Stimulated activated CD8-positive, alpha-beta memory T cell treated with anti-CD3 and anti-CD28 coated beads, Interleukin-15, amount 100 ng/mL, for 24 hours (primary cell): ENCODE results near the gene UFD1.

Experiments
- DNase-seq: peaks from one replicate; pipeline ENCODE4 v3.0.0-alpha.2; 2020; ENCODE audit warnings: low read depth

UFD1 gene

DNA sequence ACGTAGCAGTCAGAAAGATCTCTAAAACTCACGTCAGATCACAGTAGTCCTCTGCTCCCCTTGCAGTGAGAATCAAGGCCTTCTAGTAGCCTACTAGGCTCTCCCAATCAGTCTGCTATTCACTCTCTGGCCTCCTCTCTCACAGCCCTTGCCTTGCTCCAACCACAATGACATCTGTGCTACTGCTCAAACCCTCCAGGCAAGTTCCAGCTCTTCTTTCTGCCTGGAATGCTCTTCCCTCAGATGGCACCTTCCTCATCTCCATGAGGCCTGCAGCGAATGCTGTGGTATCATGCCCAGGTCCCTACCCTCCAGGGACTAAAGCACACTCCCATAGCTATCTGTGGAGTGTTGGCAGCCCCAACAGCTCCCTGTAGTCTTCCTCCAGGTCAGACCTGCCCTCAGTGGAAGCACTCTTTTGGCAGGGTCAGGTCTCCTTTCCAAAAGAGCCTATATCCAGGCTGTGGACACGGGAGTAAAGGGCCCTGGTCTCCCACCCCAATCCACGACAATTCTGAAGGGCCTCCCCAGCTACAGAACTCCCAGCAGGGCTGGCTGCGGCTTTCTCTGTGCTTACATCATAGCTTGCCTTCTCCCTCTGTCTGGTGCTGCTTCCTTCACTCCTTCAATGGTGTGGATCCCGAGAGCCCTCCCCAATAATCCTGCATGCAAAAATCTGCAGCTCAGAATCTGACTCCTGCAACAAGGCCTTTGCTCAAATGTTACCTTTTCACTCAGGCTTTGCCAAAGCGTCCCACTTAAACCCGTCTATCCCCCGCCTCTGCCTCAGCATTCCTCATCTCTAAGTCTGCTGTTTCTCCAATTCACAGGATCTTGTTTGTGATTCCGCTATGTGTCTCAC, 56.3 kb downstream of the UFD1 start:
- no peak for DNase-seq

DNA sequence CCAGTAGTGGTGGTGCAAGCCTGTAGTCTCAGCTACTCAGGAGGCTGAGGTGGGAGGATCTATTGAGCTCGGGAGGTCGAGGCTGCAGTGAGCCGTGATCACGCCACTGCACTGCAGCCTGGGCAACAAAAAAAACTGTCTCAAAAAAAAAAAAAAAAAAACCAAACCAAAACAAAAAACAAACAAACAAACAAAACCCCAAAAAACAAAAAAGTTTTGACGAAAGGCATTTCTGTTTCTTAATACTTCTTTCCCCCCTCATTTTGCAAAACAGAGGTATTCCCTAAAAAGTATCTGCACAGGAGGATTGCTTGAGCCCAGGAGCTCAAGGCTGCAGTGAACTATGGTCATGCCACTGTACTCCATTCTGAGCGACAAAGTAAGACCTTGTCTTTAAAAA, 58.7 kb downstream of the UFD1 start:
- DNase-seq: no peak

DNA sequence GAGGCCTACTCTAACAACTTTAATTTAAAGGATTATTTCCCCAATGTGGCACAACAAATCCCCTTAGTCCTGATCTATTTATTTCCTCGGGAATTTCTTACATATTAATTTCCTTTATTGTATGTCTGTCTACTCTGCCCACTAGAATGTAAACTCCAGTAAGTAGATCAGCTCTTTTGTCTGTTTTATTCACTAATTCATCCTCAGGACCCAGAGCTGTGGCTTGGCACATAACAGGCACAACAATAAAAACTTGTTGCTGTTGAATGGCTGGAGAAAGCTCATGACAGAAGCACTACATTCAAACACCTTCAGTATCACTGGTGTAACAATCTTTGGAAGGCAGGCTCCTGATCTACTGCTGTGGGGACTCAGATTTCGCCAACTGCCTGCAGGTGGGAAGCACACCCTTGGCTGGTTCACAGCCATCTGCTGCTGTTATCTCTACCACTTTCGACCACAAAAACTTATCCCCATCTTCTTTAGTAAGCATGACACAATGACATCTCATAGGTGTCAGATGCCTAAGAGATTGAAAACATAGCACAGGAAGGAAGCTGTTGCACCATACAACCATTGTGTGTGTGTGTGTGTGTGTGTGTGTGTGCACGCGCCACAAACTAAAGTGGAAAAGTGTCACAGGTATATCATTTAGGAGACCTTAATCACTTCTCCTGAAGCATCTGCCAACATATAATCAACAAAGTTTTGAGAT, 59.4 kb downstream of the UFD1 start:
- peak; percentile 24 for DNase-seq

DNA sequence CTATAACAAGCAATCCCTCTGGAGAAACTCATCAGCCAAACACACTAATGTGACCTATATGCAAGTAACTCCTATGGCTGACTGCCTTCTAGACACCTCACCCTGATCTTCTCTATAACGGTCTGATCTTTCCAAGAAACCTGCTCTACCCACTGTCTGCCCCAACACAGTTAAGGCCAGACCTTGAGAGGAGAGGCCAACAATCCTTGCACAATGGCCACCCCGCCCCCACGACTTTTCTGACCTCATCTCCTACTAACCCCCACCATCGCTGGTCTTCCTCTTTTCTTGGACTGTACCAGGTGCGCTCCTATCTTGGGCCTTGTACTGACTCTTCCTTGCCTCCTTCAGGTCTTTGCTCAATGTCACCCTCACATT, 59.9 kb downstream of the UFD1 start:
- no peak for DNase-seq

- no peak for DNase-seq
Measured at GRCh38 chr22:19412923-19413322, 66.1 kb downstream of the UFD1 start.

DNA sequence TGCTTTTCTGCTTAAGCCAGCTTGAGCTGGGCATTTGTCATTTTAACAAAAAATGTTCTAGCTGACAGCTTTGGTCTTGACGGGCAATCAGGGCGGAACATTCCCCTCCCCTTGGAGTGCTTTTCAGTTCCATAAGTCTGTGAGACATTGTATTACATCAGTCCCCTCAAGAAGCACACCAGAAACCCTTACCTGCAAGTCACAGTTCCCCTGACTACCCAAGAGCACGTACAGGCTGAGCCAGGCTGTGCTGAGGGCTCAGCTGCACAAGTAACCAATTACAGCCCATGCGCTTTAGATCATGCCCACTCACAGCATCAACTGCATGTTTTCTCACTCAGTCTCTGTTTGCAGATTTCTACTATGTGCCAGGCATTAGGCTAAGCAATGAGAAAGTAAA, 66.5 kb downstream of the UFD1 start:
- no peak for DNase-seq

GRCh38 chr22:19411690-19412045, 67.3 kb downstream of the UFD1 start:
- DNase-seq: no peak

- no peak for DNase-seq
Measured at GRCh38 chr22:19410941-19411689, 67.9 kb downstream of the UFD1 start.

DNA sequence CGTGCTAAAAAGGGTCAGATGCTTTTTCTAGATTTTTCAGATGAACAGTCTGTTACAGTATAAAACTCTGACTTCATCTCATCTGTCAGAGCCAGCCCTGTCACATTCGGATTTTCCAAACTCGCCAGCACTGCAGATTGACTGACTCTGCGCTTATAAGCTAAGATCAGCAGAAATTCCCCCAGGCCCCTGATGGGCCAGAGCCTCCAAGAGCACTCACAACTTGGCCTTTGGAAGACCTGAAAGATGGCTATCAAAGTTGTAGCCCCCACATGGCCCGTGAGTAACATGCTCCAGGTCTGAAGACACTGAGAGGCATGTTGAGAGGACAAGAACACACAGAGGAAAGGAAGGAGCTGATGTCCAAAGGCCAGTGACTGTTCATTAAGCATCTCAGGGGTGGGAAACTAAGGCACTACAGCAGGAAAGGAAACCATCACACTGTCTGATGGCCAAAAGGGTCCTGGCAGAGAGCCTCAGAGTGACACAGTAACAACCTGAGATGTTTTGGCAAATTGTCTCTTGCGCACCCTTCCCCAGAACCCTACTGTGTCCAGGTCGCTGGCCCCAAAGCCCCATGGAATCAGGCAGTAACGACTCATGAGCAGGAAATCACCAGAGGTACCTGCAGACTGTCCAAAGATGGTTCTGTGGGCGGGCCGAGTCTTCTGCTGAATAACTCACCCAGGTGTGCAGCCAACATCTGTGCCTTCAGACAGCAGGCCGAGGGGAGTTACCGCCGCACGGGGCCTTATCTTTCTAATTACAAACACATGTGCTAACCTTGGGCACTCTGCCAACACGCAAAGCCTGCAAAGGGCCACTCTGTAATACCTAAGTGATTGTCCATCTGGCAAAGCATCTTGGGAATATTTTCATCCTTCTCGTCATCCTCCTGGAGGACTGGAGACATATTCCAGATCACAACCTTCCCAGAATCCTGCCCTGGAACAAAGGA, 71.1 kb downstream of the UFD1 start:
- no peak for DNase-seq

DNA sequence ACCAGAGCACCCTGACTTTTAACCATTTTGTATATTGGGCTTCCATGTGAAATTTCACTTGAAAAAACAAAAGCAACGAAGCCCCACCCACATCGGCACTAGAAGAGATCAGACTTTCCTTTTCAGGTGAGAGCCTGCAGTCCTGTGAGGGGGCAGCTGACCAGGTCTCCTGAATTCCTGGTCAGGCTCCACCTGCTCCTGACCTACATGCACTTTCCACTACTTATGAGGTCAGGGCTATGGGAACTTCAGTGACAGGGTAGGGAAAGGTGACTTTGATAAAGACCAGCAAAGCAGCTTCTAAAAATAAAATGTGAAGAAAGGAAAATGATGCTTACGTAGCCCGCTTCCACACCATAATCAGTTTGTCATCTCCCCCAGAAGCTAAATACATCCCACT, 72.1 kb downstream of the UFD1 start:
- no peak for DNase-seq

- no peak for DNase-seq
Measured at GRCh38 chr22:19406281-19406811, 72.6 kb downstream of the UFD1 start.

- no peak for DNase-seq
Measured at GRCh38 chr22:19405652-19406051, 73.3 kb downstream of the UFD1 start.

GRCh38 chr22:19405133-19405532, 73.9 kb downstream of the UFD1 start:
- no peak for DNase-seq

- DNase-seq: no peak
Measured at GRCh38 chr22:19404676-19405075, 74.3 kb downstream of the UFD1 start.

GRCh38 chr22:19402642-19403191, 76.3 kb downstream of the UFD1 start:
- DNase-seq: no peak

DNA sequence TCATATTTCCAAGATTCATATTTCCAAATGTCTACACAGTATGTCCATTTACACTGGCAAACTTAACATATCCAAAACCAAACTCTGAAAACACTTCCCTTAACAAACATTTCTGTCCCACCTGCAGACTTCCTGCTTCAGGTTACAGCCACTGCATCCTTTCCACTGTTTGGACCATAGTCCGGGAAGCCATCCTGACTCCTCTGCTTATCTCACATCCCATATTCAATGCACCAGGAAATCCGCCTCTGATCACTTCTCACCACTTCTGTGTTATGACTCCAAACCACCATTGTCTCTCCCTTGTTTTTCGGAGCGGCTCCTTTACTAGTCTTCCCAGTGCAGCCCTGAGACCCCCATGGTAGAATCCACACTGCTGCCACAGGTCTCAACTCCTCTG, 77.5 kb downstream of the UFD1 start:
- DNase-seq: no peak

GRCh38 chr22:19400881-19401280, 78.1 kb downstream of the UFD1 start:
- DNase-seq: no peak
